Glomerular visceral epithelial cell (primary cell): ENCODE measurements around the gene PHC2.

Experiments used
- DNase-seq: peaks from one replicate; pipeline ENCODE4 v3.0.0-alpha.2; 2016; ENCODE audit errors: extremely low spot score

Gene PHC2

GRCh38 chr1:33350611-33351280 lies 80.1 kb downstream of the PHC2 start:
- DNase-seq, result no peak

GRCh38 chr1:33349778-33350610 lies 80.9 kb downstream of the PHC2 start:
- peak; percentile 92 for DNase-seq

- DNase-seq, result peak; percentile 50
Observed at GRCh38 chr1:33349081-33349759, 81.7 kb downstream of the PHC2 start.

- peak; percentile 42 for DNase-seq
Observed at GRCh38 chr1:33348676-33349080, 82.2 kb downstream of the PHC2 start.

- DNase-seq, result peak; percentile 50
Observed at GRCh38 chr1:33348194-33348593, 82.7 kb downstream of the PHC2 start.

GRCh38 chr1:33347650-33347992 lies 83.3 kb downstream of the PHC2 start:
- peak; percentile 45 for DNase-seq

GRCh38 chr1:33346927-33347649 lies 83.8 kb downstream of the PHC2 start:
- DNase-seq, result peak; percentile 93

GRCh38 chr1:33346533-33346926 lies 84.4 kb downstream of the PHC2 start:
- DNase-seq, result no peak

GRCh38 chr1:33344896-33345560 lies 85.9 kb downstream of the PHC2 start:
- DNase-seq, result no peak

GRCh38 chr1:33343539-33343938 lies 87.4 kb downstream of the PHC2 start:
- DNase-seq, result no peak

- DNase-seq, result peak; percentile 98
Observed at GRCh38 chr1:33342041-33342723, 88.7 kb downstream of the PHC2 start.

- DNase-seq, result peak; percentile 29
Observed at GRCh38 chr1:33341190-33341589, 89.7 kb downstream of the PHC2 start.

GRCh38 chr1:33339413-33339812 lies 91.5 kb downstream of the PHC2 start:
- no peak for DNase-seq

GRCh38 chr1:33338440-33339211 lies 92.3 kb downstream of the PHC2 start:
- DNase-seq, result peak; percentile 49

GRCh38 chr1:33338048-33338439 lies 92.9 kb downstream of the PHC2 start:
- no peak for DNase-seq

GRCh38 chr1:33337441-33337840 lies 93.5 kb downstream of the PHC2 start:
- DNase-seq, result no peak

GRCh38 chr1:33336580-33336979 lies 94.3 kb downstream of the PHC2 start:
- DNase-seq, result no peak

- no peak for DNase-seq
Observed at GRCh38 chr1:33335020-33335419, 95.9 kb downstream of the PHC2 start.

GRCh38 chr1:33334081-33334552 lies 96.8 kb downstream of the PHC2 start:
- no peak for DNase-seq

GRCh38 chr1:33332881-33333280 lies 98.0 kb downstream of the PHC2 start:
- no peak for DNase-seq
